Thoracic aorta (tissue), 2 donors: ENCODE measurements around the gene PYCARD. TPM values are rescaled to one million over a fixed set of nuclear protein-coding genes. Genes with fewer than 3 reads are reported as not detected.

Source experiments
- ATAC-seq: fragments of 150-250 bp; one replicate; pipeline ENCODE4 v1.8.0; 2017; ENCODE audit warnings: low read depth; ENCODE audit not compliant: insufficient number of reproducible peaks, low FRiP score
- DNase-seq: peaks from one replicate; pipeline ENCODE4 v3.0.0-alpha.2; 2020; ENCODE audit warnings: low spot score
- H3K27ac ChIP-seq, 2 donors: fragments of 200-600 bp; sonication (generic); 1 replicate in 1 of 2; 2 replicates in 1 of 2; pipeline ENCODE4 v1.5.1; 2016; ENCODE audit warnings: mild to moderate bottlenecking in 2 of 2, moderate library complexity in 2 of 2
- H3K27me3 ChIP-seq: fragments of 200-600 bp; sonication (generic); replicated peaks from 2 replicates; pipeline ENCODE4 v1.6.0; 2016; ENCODE audit warnings: mild to moderate bottlenecking; ENCODE audit not compliant: insufficient read depth
- H3K36me3 ChIP-seq: fragments of 200-600 bp; sonication (generic); one replicate; pipeline ENCODE4 v1.5.1; 2016
- H3K4me1 ChIP-seq, 2 donors: fragments of 200-600 bp; sonication (generic); 1 replicate in 1 of 2; 2 replicates in 1 of 2; pipeline versions ENCODE4 v1.5.1 to v1.6.0; 2016; ENCODE audit warnings: low read depth in 2 of 2, mild to moderate bottlenecking in 1 of 2; ENCODE audit not compliant: control insufficient read depth in 1 of 2
- H3K4me3 ChIP-seq: fragments of 200-600 bp; sonication (generic); 2 replicates; pipeline ENCODE4 v1.5.1; 2016; ENCODE audit warnings: mild to moderate bottlenecking
- H3K9me3 ChIP-seq: fragments of 200-600 bp; sonication (generic); 2 replicates; pipeline ENCODE4 v1.5.1; 2016
- CTCF ChIP-seq: fragments of 200-600 bp; sonication (generic); IDR thresholded peaks from one replicate; pipeline ENCODE4 v1.5.1; 2019; ENCODE audit warnings: antibody characterized with exemption
- total RNA-seq, 2 donors: library from RNA; depleted of rRNA; stranded (reverse); fragments of >200 nt; gene quantifications; one replicate each; pipeline versions ENCODE4 v1.1.0 to v1.2.3, GENCODE V29; 2016

Gene PYCARD
- total RNA-seq, 2 donors from 2014 or later, result 19.2 to 23.0 TPM

GRCh38 chr16:31213877-31214707 is 11.5 kb upstream of the PYCARD start, which contains the start of gene TRIM72:
TRIM72 (plus strand) TSS chr16:31214119; CDS start chr16:31214739, 620 bp downstream.
- H3K27ac ChIP-seq, result no peak within 1 kb of the TSS
- no peak for TF ChIP-seq CTCF
- H3K27me3 ChIP-seq, result no peaks in the 10 kb centered on the region

DNA sequence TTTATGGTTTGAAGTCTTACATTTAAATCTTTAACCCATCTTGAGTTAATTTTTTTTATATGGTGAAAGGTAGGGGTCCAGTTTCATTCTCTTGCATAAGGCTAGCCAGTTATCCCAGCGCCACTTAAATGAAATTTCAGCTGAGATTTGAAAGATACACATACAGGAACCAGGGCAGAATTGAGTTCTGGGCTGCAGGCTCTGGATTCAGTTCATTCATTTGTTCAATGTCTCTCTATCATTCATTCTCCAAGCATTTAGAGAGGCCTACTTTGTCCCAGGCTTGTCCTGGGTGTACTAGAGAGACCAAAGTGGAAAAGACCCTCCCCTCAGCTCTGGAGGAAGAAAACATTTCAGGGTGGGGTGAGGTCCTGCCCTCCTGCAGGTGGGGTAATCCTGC is 10.8 kb upstream of the PYCARD start:
- H3K27me3 ChIP-seq, result no peaks in the 10 kb centered on the region
- ATAC-seq, result no peak

More at GRCh38 chr16:31213877-31214707, 11.5 kb upstream of the PYCARD start, which contains the start of gene TRIM72:
- DNase-seq, result no peak
- peaks cover 16 to 27% of the 10 kb centered on the region in 2 donors for H3K4me1 ChIP-seq
- H3K36me3 ChIP-seq, result no peaks in the 10 kb centered on the region
- ATAC-seq, result no peak
- H3K9me3 ChIP-seq, result no peaks in the 10 kb centered on the region
- H3K4me3 ChIP-seq, result peak within 1 kb of the TSS; percentile 73

GRCh38 chr16:31206776-31207175 is 4.2 kb upstream of the PYCARD start:
- ATAC-seq (no peak), DNase-seq (no peak)
- Histone ChIP-seq H3K27ac (no peak overlapping the region), H3K4me3 (no peak overlapping the region), H3K27me3 (no peaks in the 10 kb centered on the region), H3K9me3 (no peaks in the 10 kb centered on the region), H3K4me1 (peaks cover 0 to 16% of the 10 kb centered on the region in 2 donors), H3K36me3 (no peaks in the 10 kb centered on the region)
- no peak for TF ChIP-seq CTCF

More for the DNA sequence above, 10.8 kb upstream of the PYCARD start:
- no peak for TF ChIP-seq CTCF
- Histone ChIP-seq H3K36me3 (no peaks in the 10 kb centered on the region), H3K9me3 (no peaks in the 10 kb centered on the region), H3K4me1 (peaks cover 16 to 27% of the 10 kb centered on the region in 2 donors), H3K27ac (no peak overlapping the region), H3K4me3 (no peak overlapping the region)
- no peak for DNase-seq

- Histone ChIP-seq H3K27me3 (no peaks in the 10 kb centered on the region), H3K4me1 (peaks cover 0 to 26% of the 10 kb centered on the region in 2 donors), H3K36me3 (no peaks in the 10 kb centered on the region), H3K9me3 (no peaks in the 10 kb centered on the region), H3K27ac (no peak overlapping the region), H3K4me3 (no peak overlapping the region)
- no peak for DNase-seq
- no peak for TF ChIP-seq CTCF
- no peak for ATAC-seq
Observed at GRCh38 chr16:31204871-31205666, 2.5 kb upstream of the PYCARD start.
